ENCODE data around the gene SLC4A2.

- TF ChIP-seq CTCF (IDR thresholded peaks at IDR 0.05; ENCODE audit: low read length), result no peak
- TF ChIP-seq EZH2phosphoT487 (IDR thresholded peaks at IDR 0.05; ENCODE audit: low read length), result no peak
Measured at GRCh38 chr7:151056283-151056665, 3.1 kb upstream of the SLC4A2 start.

Data from MM.1S (cell line).